Breast epithelium (tissue), 3 donors: ENCODE results near the gene NCAPG2.
A peak's percentile ranks its signal among the peaks of the same experiment; 100 is the strongest.

Experiments used
- POLR2A ChIP-seq: fragments of 450-650 bp; IDR thresholded peaks from one replicate; pipeline ENCODE4 v1.6.1; 2016; ENCODE audit warnings: antibody characterized with exemption, mild to moderate bottlenecking, moderate library complexity
- TF ChIP-seq, protein P1 (sequence below), 3 donors: fragments of 450-650 bp; IDR thresholded peaks; one replicate each; pipeline ENCODE4 v1.5.1; 2016 to 2017; ENCODE audit warnings: antibody characterized with exemption in 3 of 3, mild to moderate bottlenecking in 3 of 3, moderate library complexity in 3 of 3

DNA sequence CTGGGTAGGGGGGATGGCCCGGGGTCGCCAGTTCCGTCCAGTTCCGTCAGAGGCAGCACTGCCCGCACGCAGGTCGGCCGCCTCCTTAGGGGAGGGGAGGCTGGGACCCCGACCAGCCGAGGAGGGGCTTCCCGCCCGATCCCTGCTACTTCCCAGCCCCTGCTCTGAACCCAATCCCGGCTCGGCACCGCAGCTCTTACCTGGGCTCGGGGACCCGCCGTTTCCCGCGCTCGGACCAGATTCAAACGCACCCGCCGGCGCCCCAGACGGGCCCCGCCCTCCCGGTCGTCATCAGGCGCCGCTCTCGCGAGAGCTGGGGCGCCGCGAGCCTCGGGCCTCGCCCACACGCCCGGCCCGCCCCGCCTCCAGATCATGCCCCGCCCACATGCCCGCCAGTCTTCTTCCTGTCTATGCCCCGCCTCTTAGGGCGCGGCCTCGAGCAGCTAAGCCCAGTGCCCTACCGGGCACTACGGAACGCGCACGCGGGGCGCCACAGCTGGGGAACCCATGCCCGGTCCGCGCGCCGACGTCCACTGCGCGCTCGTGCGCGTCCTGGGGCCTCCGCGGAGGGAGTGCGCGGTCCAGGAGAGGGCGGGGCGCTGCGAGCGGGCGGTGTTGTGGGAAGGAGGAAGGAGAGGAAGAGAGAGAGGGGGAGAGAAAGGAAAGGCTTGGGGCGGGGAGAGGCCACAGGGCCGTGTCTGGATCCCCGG, at the start of gene NCAPG2:
- TF ChIP-seq POLR2A: peak; percentile 72
- TF ChIP-seq, protein P1, sequence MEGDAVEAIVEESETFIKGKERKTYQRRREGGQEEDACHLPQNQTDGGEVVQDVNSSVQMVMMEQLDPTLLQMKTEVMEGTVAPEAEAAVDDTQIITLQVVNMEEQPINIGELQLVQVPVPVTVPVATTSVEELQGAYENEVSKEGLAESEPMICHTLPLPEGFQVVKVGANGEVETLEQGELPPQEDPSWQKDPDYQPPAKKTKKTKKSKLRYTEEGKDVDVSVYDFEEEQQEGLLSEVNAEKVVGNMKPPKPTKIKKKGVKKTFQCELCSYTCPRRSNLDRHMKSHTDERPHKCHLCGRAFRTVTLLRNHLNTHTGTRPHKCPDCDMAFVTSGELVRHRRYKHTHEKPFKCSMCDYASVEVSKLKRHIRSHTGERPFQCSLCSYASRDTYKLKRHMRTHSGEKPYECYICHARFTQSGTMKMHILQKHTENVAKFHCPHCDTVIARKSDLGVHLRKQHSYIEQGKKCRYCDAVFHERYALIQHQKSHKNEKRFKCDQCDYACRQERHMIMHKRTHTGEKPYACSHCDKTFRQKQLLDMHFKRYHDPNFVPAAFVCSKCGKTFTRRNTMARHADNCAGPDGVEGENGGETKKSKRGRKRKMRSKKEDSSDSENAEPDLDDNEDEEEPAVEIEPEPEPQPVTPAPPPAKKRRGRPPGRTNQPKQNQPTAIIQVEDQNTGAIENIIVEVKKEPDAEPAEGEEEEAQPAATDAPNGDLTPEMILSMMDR (IDR thresholded peaks at IDR 0.05): peak; percentile 57 to 74 (median 66)
